Body of pancreas (tissue), 4 donors: ENCODE measurements around the gene ADTRP.

ENCODE experiments used
- POLR2A ChIP-seq, 3 donors: fragments of 450-650 bp; IDR thresholded peaks; one replicate each; pipeline ENCODE4 v1.6.1; 2016; ENCODE audit warnings: antibody characterized with exemption in 3 of 3, mild to moderate bottlenecking in 2 of 3
- TF ChIP-seq, protein P1 (sequence below), 7 experiments: fragments of 450-650 bp in 4 of 7; fragments of 200-600 bp in 3 of 7; sonication (generic) in 3 of 7; IDR thresholded peaks; one replicate each; pipeline ENCODE4 v1.5.1; 2016 to 2019; ENCODE audit warnings: antibody characterized with exemption in 7 of 7

DNA sequence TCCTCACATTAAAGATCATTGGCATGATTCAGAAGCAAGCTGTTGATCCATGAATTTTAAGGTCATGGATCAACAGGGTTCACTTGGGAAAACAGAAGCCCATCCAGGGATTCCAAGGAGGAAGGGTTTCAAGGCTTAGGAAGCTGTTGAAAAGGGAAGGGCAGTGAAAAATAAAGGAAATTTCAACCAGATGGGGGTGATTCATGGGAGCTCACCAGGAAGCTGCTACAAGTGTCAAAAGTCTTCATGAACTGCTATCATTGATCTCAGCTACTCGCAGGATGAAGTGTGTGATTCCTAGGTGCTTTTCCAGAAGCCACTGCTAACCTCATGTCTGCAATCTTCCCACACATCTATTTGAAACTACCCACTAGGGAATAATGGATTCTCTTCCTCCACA lies 26.2 kb downstream of the ADTRP start:
- TF ChIP-seq, protein P1, sequence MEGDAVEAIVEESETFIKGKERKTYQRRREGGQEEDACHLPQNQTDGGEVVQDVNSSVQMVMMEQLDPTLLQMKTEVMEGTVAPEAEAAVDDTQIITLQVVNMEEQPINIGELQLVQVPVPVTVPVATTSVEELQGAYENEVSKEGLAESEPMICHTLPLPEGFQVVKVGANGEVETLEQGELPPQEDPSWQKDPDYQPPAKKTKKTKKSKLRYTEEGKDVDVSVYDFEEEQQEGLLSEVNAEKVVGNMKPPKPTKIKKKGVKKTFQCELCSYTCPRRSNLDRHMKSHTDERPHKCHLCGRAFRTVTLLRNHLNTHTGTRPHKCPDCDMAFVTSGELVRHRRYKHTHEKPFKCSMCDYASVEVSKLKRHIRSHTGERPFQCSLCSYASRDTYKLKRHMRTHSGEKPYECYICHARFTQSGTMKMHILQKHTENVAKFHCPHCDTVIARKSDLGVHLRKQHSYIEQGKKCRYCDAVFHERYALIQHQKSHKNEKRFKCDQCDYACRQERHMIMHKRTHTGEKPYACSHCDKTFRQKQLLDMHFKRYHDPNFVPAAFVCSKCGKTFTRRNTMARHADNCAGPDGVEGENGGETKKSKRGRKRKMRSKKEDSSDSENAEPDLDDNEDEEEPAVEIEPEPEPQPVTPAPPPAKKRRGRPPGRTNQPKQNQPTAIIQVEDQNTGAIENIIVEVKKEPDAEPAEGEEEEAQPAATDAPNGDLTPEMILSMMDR (IDR thresholded peaks at IDR 0.05): no peak
- no peak for TF ChIP-seq POLR2A (IDR thresholded peaks at IDR 0.05)
